Ishikawa (cell line): Measurements from ENCODE around the gene MAST4.

Experiments
- CEBPB ChIP-seq: IDR thresholded peaks from 2 replicates; pipeline ENCODE4 v1.6.1; 2012
- CREB1 ChIP-seq: IDR thresholded peaks from 2 replicates; pipeline ENCODE4 v1.6.1; 2012; ENCODE audit warnings: low read depth
- EGR1 ChIP-seq: IDR thresholded peaks from 2 replicates; pipeline ENCODE4 v1.6.1; 2012
- EP300 ChIP-seq: IDR thresholded peaks from 2 replicates; pipeline ENCODE4 v1.6.1; 2012; ENCODE audit warnings: borderline replicate concordance
- FOXM1 ChIP-seq: IDR thresholded peaks from 2 replicates; pipeline ENCODE4 v1.6.1; 2012; ENCODE audit warnings: low read depth, borderline replicate concordance
- MAX ChIP-seq: IDR thresholded peaks from 2 replicates; pipeline ENCODE4 v1.6.1; 2012
- NFIC ChIP-seq: IDR thresholded peaks from 2 replicates; pipeline ENCODE4 v1.6.1; 2012
- RAD21 ChIP-seq: IDR thresholded peaks from 2 replicates; pipeline ENCODE4 v1.6.1; 2012; ENCODE audit warnings: low read depth
- TAF1 ChIP-seq: IDR thresholded peaks from 2 replicates; pipeline ENCODE4 v1.6.1; 2012; ENCODE audit warnings: low read depth, mild to moderate bottlenecking
- TCF12 ChIP-seq: IDR thresholded peaks from 2 replicates; pipeline ENCODE4 v1.6.1; 2012; ENCODE audit warnings: low read depth
- TEAD4 ChIP-seq: IDR thresholded peaks from 2 replicates; pipeline ENCODE4 v1.6.1; 2012
- USF1 ChIP-seq: IDR thresholded peaks from 2 replicates; pipeline ENCODE4 v1.6.1; 2012
- YY1 ChIP-seq: IDR thresholded peaks from 2 replicates; pipeline ENCODE4 v1.6.1; 2012; ENCODE audit warnings: low read depth
- ZBTB7A ChIP-seq: IDR thresholded peaks from 2 replicates; pipeline ENCODE4 v1.6.1; 2012; ENCODE audit warnings: low read depth
- TF ChIP-seq, protein P1 (sequence below): IDR thresholded peaks from 2 replicates; pipeline ENCODE4 v1.6.1; 2012; ENCODE audit warnings: low read depth, mild to moderate bottlenecking

Gene MAST4

DNA sequence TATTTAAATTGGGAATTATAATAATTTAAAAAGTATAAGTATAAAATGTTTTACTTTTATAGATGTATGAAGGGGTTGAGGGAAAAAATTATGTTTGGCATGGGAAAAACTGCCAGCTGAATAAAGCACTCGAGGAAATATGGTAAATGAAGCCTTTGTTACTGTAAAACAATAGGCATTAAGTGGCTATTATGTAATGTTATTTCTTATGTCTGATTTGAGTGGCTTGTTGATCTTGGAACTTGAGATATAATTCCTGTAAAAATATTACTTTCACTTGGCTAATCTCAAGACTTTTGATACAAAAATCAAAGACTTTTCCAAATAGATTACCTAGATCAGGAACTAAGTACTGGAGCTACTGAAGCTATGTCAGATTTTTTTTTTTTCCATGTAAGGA is 417.5 kb downstream of the MAST4 start:
- TF ChIP-seq FOXM1, result no peak
- no peak for TF ChIP-seq TCF12
- no peak for TF ChIP-seq EGR1
- TF ChIP-seq TEAD4, result no peak
- no peak for TF ChIP-seq RAD21
- no peak for TF ChIP-seq USF1
- TF ChIP-seq CEBPB, result no peak
- no peak for TF ChIP-seq YY1
- no peak for TF ChIP-seq CREB1
- TF ChIP-seq MAX, result no peak
- no peak for TF ChIP-seq NFIC
- TF ChIP-seq ZBTB7A, result no peak
- no peak for TF ChIP-seq EP300
- no peak for TF ChIP-seq TAF1
- TF ChIP-seq, protein P1, sequence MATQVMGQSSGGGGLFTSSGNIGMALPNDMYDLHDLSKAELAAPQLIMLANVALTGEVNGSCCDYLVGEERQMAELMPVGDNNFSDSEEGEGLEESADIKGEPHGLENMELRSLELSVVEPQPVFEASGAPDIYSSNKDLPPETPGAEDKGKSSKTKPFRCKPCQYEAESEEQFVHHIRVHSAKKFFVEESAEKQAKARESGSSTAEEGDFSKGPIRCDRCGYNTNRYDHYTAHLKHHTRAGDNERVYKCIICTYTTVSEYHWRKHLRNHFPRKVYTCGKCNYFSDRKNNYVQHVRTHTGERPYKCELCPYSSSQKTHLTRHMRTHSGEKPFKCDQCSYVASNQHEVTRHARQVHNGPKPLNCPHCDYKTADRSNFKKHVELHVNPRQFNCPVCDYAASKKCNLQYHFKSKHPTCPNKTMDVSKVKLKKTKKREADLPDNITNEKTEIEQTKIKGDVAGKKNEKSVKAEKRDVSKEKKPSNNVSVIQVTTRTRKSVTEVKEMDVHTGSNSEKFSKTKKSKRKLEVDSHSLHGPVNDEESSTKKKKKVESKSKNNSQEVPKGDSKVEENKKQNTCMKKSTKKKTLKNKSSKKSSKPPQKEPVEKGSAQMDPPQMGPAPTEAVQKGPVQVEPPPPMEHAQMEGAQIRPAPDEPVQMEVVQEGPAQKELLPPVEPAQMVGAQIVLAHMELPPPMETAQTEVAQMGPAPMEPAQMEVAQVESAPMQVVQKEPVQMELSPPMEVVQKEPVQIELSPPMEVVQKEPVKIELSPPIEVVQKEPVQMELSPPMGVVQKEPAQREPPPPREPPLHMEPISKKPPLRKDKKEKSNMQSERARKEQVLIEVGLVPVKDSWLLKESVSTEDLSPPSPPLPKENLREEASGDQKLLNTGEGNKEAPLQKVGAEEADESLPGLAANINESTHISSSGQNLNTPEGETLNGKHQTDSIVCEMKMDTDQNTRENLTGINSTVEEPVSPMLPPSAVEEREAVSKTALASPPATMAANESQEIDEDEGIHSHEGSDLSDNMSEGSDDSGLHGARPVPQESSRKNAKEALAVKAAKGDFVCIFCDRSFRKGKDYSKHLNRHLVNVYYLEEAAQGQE, result no peak

DNA sequence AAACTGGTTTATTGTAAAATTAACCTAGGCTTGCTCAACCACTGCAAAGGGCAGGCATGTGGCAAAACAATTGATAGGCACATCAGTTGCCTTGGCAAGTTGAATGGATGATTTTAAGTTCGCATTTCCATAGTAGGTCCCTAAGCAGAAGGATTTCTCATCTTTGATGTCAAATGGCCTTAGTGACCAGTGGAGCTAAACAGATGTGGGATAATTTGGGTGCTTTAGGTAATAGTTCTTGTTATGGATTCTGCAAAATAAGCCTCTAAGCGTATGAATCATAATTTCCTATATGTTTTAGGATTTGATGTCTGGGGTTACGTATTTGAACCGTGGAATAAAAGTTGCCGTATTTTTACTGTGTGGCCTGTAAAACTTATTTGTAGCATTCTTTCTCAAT is 418.0 kb downstream of the MAST4 start:
- no peak for TF ChIP-seq USF1
- TF ChIP-seq, protein P1, result no peak

DNA sequence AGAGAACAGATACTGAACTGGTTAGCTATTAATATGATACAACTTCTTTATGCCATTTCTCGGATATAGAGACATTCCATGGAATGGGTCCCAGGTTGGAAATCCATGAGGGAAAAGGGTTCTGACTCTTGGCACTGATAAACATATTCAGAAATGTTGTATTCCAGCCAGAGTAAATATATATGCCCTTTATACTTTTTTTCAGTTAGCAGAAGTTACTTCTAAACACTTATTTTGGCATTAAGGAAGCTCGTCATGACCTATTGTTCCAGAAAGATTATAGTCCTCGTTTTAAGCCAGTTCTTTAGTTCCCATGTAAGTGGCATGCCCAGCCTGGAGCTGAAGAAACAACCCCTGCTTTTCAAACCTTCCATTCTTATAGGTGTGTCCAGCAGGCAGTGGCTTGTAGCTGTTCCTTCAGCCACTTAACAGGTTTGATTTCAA is 418.8 kb downstream of the MAST4 start:
- no peak for TF ChIP-seq MAX

GRCh38 chr5:67015541-67016191 is 419.5 kb downstream of the MAST4 start:
- no peak for TF ChIP-seq CEBPB
- TF ChIP-seq TAF1, result no peak
- no peak for TF ChIP-seq CREB1
- no peak for TF ChIP-seq YY1
- no peak for TF ChIP-seq RAD21

- TF ChIP-seq EP300, result no peak
- TF ChIP-seq TEAD4, result no peak
- TF ChIP-seq RAD21, result no peak
- no peak for TF ChIP-seq CREB1
Observed at GRCh38 chr5:67019065-67019845, 423.1 kb downstream of the MAST4 start.

GRCh38 chr5:67020096-67020615 is 424.0 kb downstream of the MAST4 start:
- TF ChIP-seq TEAD4, result no peak
- TF ChIP-seq TAF1, result no peak
- no peak for TF ChIP-seq EP300
- TF ChIP-seq FOXM1, result no peak
- no peak for TF ChIP-seq RAD21
- TF ChIP-seq USF1, result no peak
- no peak for TF ChIP-seq CREB1
- TF ChIP-seq ZBTB7A, result no peak
- TF ChIP-seq, protein P1, result no peak
- no peak for TF ChIP-seq EGR1
- TF ChIP-seq TCF12, result no peak
